ENCODE results near the gene KRTAP2-4. TPM values are rescaled to one million over a fixed set of nuclear protein-coding genes. Genes with fewer than 3 reads are reported as not detected.

Gene KRTAP2-4
- total and polyA plus RNA-seq, 8 donors = not detected

DNA sequence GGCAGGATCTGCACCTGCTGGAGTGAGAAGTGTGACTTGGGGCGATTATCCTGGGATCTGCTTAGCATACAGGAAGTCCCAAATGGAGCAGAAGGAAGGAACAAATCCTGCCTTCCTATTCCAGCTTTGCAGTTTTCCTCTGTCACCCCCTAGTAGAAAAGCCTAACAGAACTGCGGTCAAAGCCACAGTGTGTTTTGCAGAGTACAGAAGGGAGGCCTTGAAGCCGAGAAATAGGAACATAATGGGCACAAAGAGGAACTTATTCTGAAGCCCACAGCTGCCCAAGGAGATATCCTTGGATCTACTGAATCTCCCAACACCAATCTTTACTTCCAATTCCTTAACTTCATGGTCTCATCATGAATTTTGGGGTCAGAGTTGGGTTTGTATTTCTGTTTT is 47.1 kb downstream of the KRTAP2-4 start:
- TF ChIP-seq, protein P1, sequence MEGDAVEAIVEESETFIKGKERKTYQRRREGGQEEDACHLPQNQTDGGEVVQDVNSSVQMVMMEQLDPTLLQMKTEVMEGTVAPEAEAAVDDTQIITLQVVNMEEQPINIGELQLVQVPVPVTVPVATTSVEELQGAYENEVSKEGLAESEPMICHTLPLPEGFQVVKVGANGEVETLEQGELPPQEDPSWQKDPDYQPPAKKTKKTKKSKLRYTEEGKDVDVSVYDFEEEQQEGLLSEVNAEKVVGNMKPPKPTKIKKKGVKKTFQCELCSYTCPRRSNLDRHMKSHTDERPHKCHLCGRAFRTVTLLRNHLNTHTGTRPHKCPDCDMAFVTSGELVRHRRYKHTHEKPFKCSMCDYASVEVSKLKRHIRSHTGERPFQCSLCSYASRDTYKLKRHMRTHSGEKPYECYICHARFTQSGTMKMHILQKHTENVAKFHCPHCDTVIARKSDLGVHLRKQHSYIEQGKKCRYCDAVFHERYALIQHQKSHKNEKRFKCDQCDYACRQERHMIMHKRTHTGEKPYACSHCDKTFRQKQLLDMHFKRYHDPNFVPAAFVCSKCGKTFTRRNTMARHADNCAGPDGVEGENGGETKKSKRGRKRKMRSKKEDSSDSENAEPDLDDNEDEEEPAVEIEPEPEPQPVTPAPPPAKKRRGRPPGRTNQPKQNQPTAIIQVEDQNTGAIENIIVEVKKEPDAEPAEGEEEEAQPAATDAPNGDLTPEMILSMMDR (IDR thresholded peaks at IDR 0.05) = no peak
- Histone ChIP-seq H3K36me3 (no peaks in the 10 kb centered on the region), H3K4me3 (no peak overlapping the region), H3K4me1 (no peaks in the 10 kb centered on the region), H3K27ac (no peak overlapping the region), H3K9me3 (no peaks in the 10 kb centered on the region), H3K27me3 (no peaks in the 10 kb centered on the region)
- no peak for DNase-seq
- intact Hi-C loops (cut with DNase I) = no loop called here
- ATAC-seq = no peak

GRCh38 chr17:41016578-41017215 is 49.0 kb downstream of the KRTAP2-4 start:
- H3K9me3 ChIP-seq = no peaks in the 10 kb centered on the region
- no peaks in the 10 kb centered on the region for H3K4me1 ChIP-seq
- H3K27ac ChIP-seq = no peak overlapping the region
- intact Hi-C loops (cut with DNase I) = no loop called here
- DNase-seq (no peak), ATAC-seq (no peak)
- TF ChIP-seq, protein P1 (IDR thresholded peaks at IDR 0.05) = no peak
- H3K27me3 ChIP-seq = no peaks in the 10 kb centered on the region
- H3K4me3 ChIP-seq = no peak overlapping the region
- no peaks in the 10 kb centered on the region for H3K36me3 ChIP-seq

DNA sequence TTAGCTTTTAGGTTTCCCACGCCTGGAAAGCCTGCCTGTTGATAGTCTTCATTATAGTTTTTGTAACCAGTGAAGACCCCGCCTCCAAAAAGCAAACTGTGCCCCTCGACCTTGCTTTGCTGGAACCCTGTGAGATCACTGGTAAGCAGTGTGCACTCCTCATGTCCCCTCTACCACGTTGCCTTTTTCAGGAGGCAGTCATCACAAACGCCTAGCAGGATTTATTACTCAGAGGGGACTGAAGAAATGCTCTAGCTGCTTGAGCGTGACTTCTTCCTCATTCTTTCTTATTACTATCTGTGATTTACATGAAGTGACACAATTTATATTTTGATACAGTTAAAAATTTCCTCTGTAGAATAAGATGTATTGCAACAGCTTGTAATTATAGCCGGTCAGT is 50.2 kb downstream of the KRTAP2-4 start:
- ATAC-seq (no peak), DNase-seq (no peak)
- H3K27me3 ChIP-seq = no peaks in the 10 kb centered on the region
- H3K9me3 ChIP-seq = no peaks in the 10 kb centered on the region
- no peaks in the 10 kb centered on the region for H3K4me1 ChIP-seq
- TF ChIP-seq, protein P1 (IDR thresholded peaks at IDR 0.05) = no peak
- no peaks in the 10 kb centered on the region for H3K36me3 ChIP-seq
- intact Hi-C loops (cut with DNase I) = no loop called here
- no peak overlapping the region for H3K4me3 ChIP-seq
- H3K27ac ChIP-seq = no peak overlapping the region

Other genes starting within 250 kb of the KRTAP2-4 start
Only the 30 nearest of the 39 such genes appear.
- gene KRT20, start 180.6 kb downstream of the KRTAP2-4 start, total RNA-seq = not detected
- gene KRT20, start 180.6 kb downstream of the KRTAP2-4 start, polyA plus RNA-seq (ENCODE audit: insufficient read length in 6 of 6) = under 1 TPM in 2 of 6 donors, not detected in 4; 0.09 to 0.26 TPM
- 1 to 10 TPM in 1 of 2 donors, under 1 TPM in 1; 0.35 to 5.6 TPM for gene KRT23, start 128.2 kb downstream of the KRTAP2-4 start, total RNA-seq
- gene KRT23, start 128.2 kb downstream of the KRTAP2-4 start, polyA plus RNA-seq (ENCODE audit: insufficient read length in 6 of 6) = under 1 TPM in 5 of 6 donors, not detected in 1; 0.09 to 0.31 (median 0.17) TPM
- gene KRT39, start 98.9 kb downstream of the KRTAP2-4 start, total RNA-seq = under 1 TPM in 1 of 2 donors, not detected in 1; 0.41 TPM
- gene KRT39, start 98.9 kb downstream of the KRTAP2-4 start, polyA plus RNA-seq (ENCODE audit: insufficient read length in 6 of 6) = not detected
- gene KRT40, start 81.6 kb downstream of the KRTAP2-4 start, total RNA-seq = not detected
- gene KRT40, start 81.6 kb downstream of the KRTAP2-4 start, polyA plus RNA-seq (ENCODE audit: insufficient read length in 6 of 6) = not detected
- not detected for gene KRTAP3-3, start 71.7 kb downstream of the KRTAP2-4 start, total RNA-seq
- gene KRTAP3-3, start 71.7 kb downstream of the KRTAP2-4 start, polyA plus RNA-seq (ENCODE audit: insufficient read length in 6 of 6) = not detected
- gene KRTAP3-2, start 66.0 kb downstream of the KRTAP2-4 start, total RNA-seq = not detected
- gene KRTAP3-2, start 66.0 kb downstream of the KRTAP2-4 start, polyA plus RNA-seq (ENCODE audit: insufficient read length in 6 of 6) = not detected
- gene KRTAP3-1, start 56.8 kb downstream of the KRTAP2-4 start, total RNA-seq = not detected
- gene KRTAP3-1, start 56.8 kb downstream of the KRTAP2-4 start, polyA plus RNA-seq (ENCODE audit: insufficient read length in 6 of 6) = not detected
- gene KRTAP1-5, start 38.7 kb downstream of the KRTAP2-4 start, total RNA-seq = not detected
- not detected for gene KRTAP1-5, start 38.7 kb downstream of the KRTAP2-4 start, polyA plus RNA-seq (ENCODE audit: insufficient read length in 6 of 6)
- not detected for gene KRTAP1-4, start 35.7 kb downstream of the KRTAP2-4 start, total RNA-seq
- gene KRTAP1-4, start 35.7 kb downstream of the KRTAP2-4 start, polyA plus RNA-seq (ENCODE audit: insufficient read length in 6 of 6) = not detected
- not detected for gene KRTAP1-3, start 31.0 kb downstream of the KRTAP2-4 start, total RNA-seq
- gene KRTAP1-3, start 31.0 kb downstream of the KRTAP2-4 start, polyA plus RNA-seq (ENCODE audit: insufficient read length in 6 of 6) = not detected
- not detected for gene KRTAP1-1, start 24.4 kb downstream of the KRTAP2-4 start, total RNA-seq
- gene KRTAP1-1, start 24.4 kb downstream of the KRTAP2-4 start, polyA plus RNA-seq (ENCODE audit: insufficient read length in 6 of 6) = not detected
- gene KRTAP2-1, start 18.6 kb downstream of the KRTAP2-4 start, total RNA-seq = not detected
- not detected for gene KRTAP2-1, start 18.6 kb downstream of the KRTAP2-4 start, polyA plus RNA-seq (ENCODE audit: insufficient read length in 6 of 6)
- gene KRTAP2-2, start 10.6 kb downstream of the KRTAP2-4 start, total RNA-seq = not detected
- gene KRTAP2-2, start 10.6 kb downstream of the KRTAP2-4 start, polyA plus RNA-seq (ENCODE audit: insufficient read length in 6 of 6) = not detected
- gene KRTAP2-3, start 5.8 kb downstream of the KRTAP2-4 start, total RNA-seq = 1 to 10 TPM in 1 of 2 donors, not detected in 1; 1.2 TPM
- gene KRTAP2-3, start 5.8 kb downstream of the KRTAP2-4 start, polyA plus RNA-seq (ENCODE audit: insufficient read length in 6 of 6) = not detected
- gene KRTAP4-7, start 18.3 kb upstream of the KRTAP2-4 start, total RNA-seq = not detected
- gene KRTAP4-7, start 18.3 kb upstream of the KRTAP2-4 start, polyA plus RNA-seq (ENCODE audit: insufficient read length in 6 of 6) = not detected
- not detected for gene KRTAP4-8, start 32.3 kb upstream of the KRTAP2-4 start, total RNA-seq
- gene KRTAP4-8, start 32.3 kb upstream of the KRTAP2-4 start, polyA plus RNA-seq (ENCODE audit: insufficient read length in 6 of 6) = not detected
- not detected for gene KRTAP4-16, start 36.3 kb upstream of the KRTAP2-4 start, total RNA-seq
- not detected for gene KRTAP4-16, start 36.3 kb upstream of the KRTAP2-4 start, polyA plus RNA-seq (ENCODE audit: insufficient read length in 6 of 6)
- not detected for gene KRTAP4-9, start 39.5 kb upstream of the KRTAP2-4 start, total RNA-seq
- not detected for gene KRTAP4-9, start 39.5 kb upstream of the KRTAP2-4 start, polyA plus RNA-seq (ENCODE audit: insufficient read length in 6 of 6)
- gene KRTAP4-11, start 52.5 kb upstream of the KRTAP2-4 start, total RNA-seq = not detected
- gene KRTAP4-11, start 52.5 kb upstream of the KRTAP2-4 start, polyA plus RNA-seq (ENCODE audit: insufficient read length in 6 of 6) = under 1 TPM in 1 of 6 donors, not detected in 5; 0.23 TPM
- not detected for gene KRTAP4-12, start 58.3 kb upstream of the KRTAP2-4 start, total RNA-seq
- gene KRTAP4-12, start 58.3 kb upstream of the KRTAP2-4 start, polyA plus RNA-seq (ENCODE audit: insufficient read length in 6 of 6) = not detected
- gene KRTAP4-6, start 74.7 kb upstream of the KRTAP2-4 start, total RNA-seq = not detected
- not detected for gene KRTAP4-6, start 74.7 kb upstream of the KRTAP2-4 start, polyA plus RNA-seq (ENCODE audit: insufficient read length in 6 of 6)
- not detected for gene KRTAP4-5, start 83.9 kb upstream of the KRTAP2-4 start, total RNA-seq
- not detected for gene KRTAP4-5, start 83.9 kb upstream of the KRTAP2-4 start, polyA plus RNA-seq (ENCODE audit: insufficient read length in 6 of 6)
- gene KRTAP4-4, start 94.9 kb upstream of the KRTAP2-4 start, total RNA-seq = not detected
- gene KRTAP4-4, start 94.9 kb upstream of the KRTAP2-4 start, polyA plus RNA-seq (ENCODE audit: insufficient read length in 6 of 6) = not detected
- not detected for gene KRTAP4-3, start 102.3 kb upstream of the KRTAP2-4 start, total RNA-seq
- gene KRTAP4-3, start 102.3 kb upstream of the KRTAP2-4 start, polyA plus RNA-seq (ENCODE audit: insufficient read length in 6 of 6) = not detected
- gene KRTAP4-2, start 112.3 kb upstream of the KRTAP2-4 start, total RNA-seq = not detected
- gene KRTAP4-2, start 112.3 kb upstream of the KRTAP2-4 start, polyA plus RNA-seq (ENCODE audit: insufficient read length in 6 of 6) = not detected
- not detected for gene KRTAP4-1, start 119.0 kb upstream of the KRTAP2-4 start, total RNA-seq
- gene KRTAP4-1, start 119.0 kb upstream of the KRTAP2-4 start, polyA plus RNA-seq (ENCODE audit: insufficient read length in 6 of 6) = not detected
- not detected for gene KRTAP9-1, start 124.0 kb upstream of the KRTAP2-4 start, total RNA-seq
- gene KRTAP9-1, start 124.0 kb upstream of the KRTAP2-4 start, polyA plus RNA-seq (ENCODE audit: insufficient read length in 6 of 6) = not detected
- not detected for gene KRTAP9-2, start 160.8 kb upstream of the KRTAP2-4 start, total RNA-seq
- not detected for gene KRTAP9-2, start 160.8 kb upstream of the KRTAP2-4 start, polyA plus RNA-seq (ENCODE audit: insufficient read length in 6 of 6)
- gene KRTAP9-3, start 166.6 kb upstream of the KRTAP2-4 start, total RNA-seq = not detected
- gene KRTAP9-3, start 166.6 kb upstream of the KRTAP2-4 start, polyA plus RNA-seq (ENCODE audit: insufficient read length in 6 of 6) = not detected
- not detected for gene KRTAP9-8, start 172.1 kb upstream of the KRTAP2-4 start, total RNA-seq
- not detected for gene KRTAP9-8, start 172.1 kb upstream of the KRTAP2-4 start, polyA plus RNA-seq (ENCODE audit: insufficient read length in 6 of 6)